Suprapubic skin (tissue), 4 donors: ENCODE data around the gene SDCBP2. TPM values are rescaled to one million over a fixed set of nuclear protein-coding genes. Genes with fewer than 3 reads are reported as not detected.

ENCODE experiments used
- DNase-seq, 2 donors: peaks; one replicate each; pipeline ENCODE4 v3.0.0-alpha.2; 2019; ENCODE audit warnings: low spot score in 2 of 2
- H3K27ac ChIP-seq: fragments of 200-600 bp; sonication (generic); one replicate; pipeline ENCODE4 v1.5.1; 2019
- H3K27me3 ChIP-seq: fragments of 200-600 bp; sonication (generic); one replicate; pipeline ENCODE4 v1.5.1; 2019
- H3K36me3 ChIP-seq: fragments of 200-600 bp; sonication (generic); one replicate; pipeline ENCODE4 v1.5.1; 2019
- H3K4me1 ChIP-seq: fragments of 200-600 bp; sonication (generic); one replicate; pipeline ENCODE4 v1.5.1; 2019
- H3K4me3 ChIP-seq: fragments of 200-600 bp; sonication (generic); one replicate; pipeline ENCODE4 v1.5.1; 2019; ENCODE audit warnings: mild to moderate bottlenecking
- H3K9me3 ChIP-seq: fragments of 200-600 bp; sonication (generic); one replicate; pipeline ENCODE4 v1.5.1; 2019
- CTCF ChIP-seq, 2 donors: fragments of 200-600 bp in 1 of 2; fragments of 450-650 bp in 1 of 2; sonication (generic) in 1 of 2; IDR thresholded peaks; one replicate each; pipeline ENCODE4 v1.5.1; 2016 to 2019; ENCODE audit warnings: antibody characterized with exemption in 2 of 2, mild to moderate bottlenecking in 1 of 2, moderate library complexity in 1 of 2
- EP300 ChIP-seq: sonication (generic); formaldehyde crosslinking; IDR thresholded peaks from one replicate; pipeline ENCODE4 v1.6.1; 2017; ENCODE audit warnings: antibody characterized with exemption
- POLR2A ChIP-seq, 2 donors: fragments of 450-650 bp; IDR thresholded peaks; one replicate each; pipeline ENCODE4 v1.6.1; 2017; ENCODE audit warnings: antibody characterized with exemption in 2 of 2, mild to moderate bottlenecking in 2 of 2, moderate library complexity in 2 of 2
- POLR2AphosphoS5 ChIP-seq, 3 donors: sonication (generic); formaldehyde crosslinking; IDR thresholded peaks; one replicate each; pipeline ENCODE4 v1.6.1; 2017; ENCODE audit warnings: antibody characterized with exemption in 3 of 3
- WGBS: methylation state at CpG from one replicate; pipeline ENCODE4 v1.1.5; 2018; 5-methylcytosine and 5-hydroxymethylcytosine counted together
- total RNA-seq, 4 donors: library from RNA; depleted of rRNA; stranded (reverse); fragments of >200 nt; gene quantifications; one replicate each; pipeline ENCODE4 v1.1.0, GENCODE V29; 2016

SDCBP2 gene
- total RNA-seq, 4 donors from 2014 or later, result 74.4 to 143 (median 115) TPM

GRCh38 chr20:1298888-1299511 lies 29.9 kb downstream of the SDCBP2 start:
- Histone ChIP-seq H3K27me3 (no peaks in the 10 kb centered on the region), H3K36me3 (no peaks in the 10 kb centered on the region), H3K4me3 (no peak overlapping the region), H3K9me3 (no peaks in the 10 kb centered on the region), H3K27ac (no peak overlapping the region), H3K4me1 (no peaks in the 10 kb centered on the region)
- DNase-seq, result no peak
- no peak for TF ChIP-seq POLR2A (IDR thresholded peaks at IDR 0.05)
- TF ChIP-seq CTCF (IDR thresholded peaks at IDR 0.05), result no peak
- no peak for TF ChIP-seq EP300
- no peak for TF ChIP-seq POLR2AphosphoS5 (IDR thresholded peaks at IDR 0.05)
- WGBS, result 91% methylated on average over 10 of the region's 10 CpGs

- 89% methylated on average over 5 of the region's 5 CpGs for WGBS
Measured at GRCh38 chr20:1298166-1298565, 30.8 kb downstream of the SDCBP2 start.

GRCh38 chr20:1297486-1297885 lies 31.5 kb downstream of the SDCBP2 start:
- no peak overlapping the region for H3K4me3 ChIP-seq
- H3K27me3 ChIP-seq, result no peaks in the 10 kb centered on the region
- TF ChIP-seq POLR2AphosphoS5 (IDR thresholded peaks at IDR 0.05), result no peak
- no peak for TF ChIP-seq EP300
- no peak for TF ChIP-seq POLR2A (IDR thresholded peaks at IDR 0.05)
- no peak for TF ChIP-seq CTCF (IDR thresholded peaks at IDR 0.05)
- no peak for DNase-seq
- no peak overlapping the region for H3K27ac ChIP-seq
- H3K4me1 ChIP-seq, result no peaks in the 10 kb centered on the region
- H3K9me3 ChIP-seq, result no peaks in the 10 kb centered on the region
- no peaks in the 10 kb centered on the region for H3K36me3 ChIP-seq
- WGBS, result 100% methylated on average over 2 of the region's 2 CpGs

More at GRCh38 chr20:1298166-1298565, 30.8 kb downstream of the SDCBP2 start:
- H3K27ac ChIP-seq, result no peak overlapping the region
- TF ChIP-seq POLR2A (IDR thresholded peaks at IDR 0.05), result no peak
- no peak for TF ChIP-seq EP300
- no peak for TF ChIP-seq CTCF (IDR thresholded peaks at IDR 0.05)
- no peak for TF ChIP-seq POLR2AphosphoS5 (IDR thresholded peaks at IDR 0.05)
- H3K4me1 ChIP-seq, result no peaks in the 10 kb centered on the region
- no peak overlapping the region for H3K4me3 ChIP-seq
- H3K9me3 ChIP-seq, result no peaks in the 10 kb centered on the region
- no peak for DNase-seq
- no peaks in the 10 kb centered on the region for H3K36me3 ChIP-seq
- H3K27me3 ChIP-seq, result no peaks in the 10 kb centered on the region

- no peaks in the 10 kb centered on the region for H3K27me3 ChIP-seq
- no peak overlapping the region for H3K4me3 ChIP-seq
- TF ChIP-seq CTCF (IDR thresholded peaks at IDR 0.05) (no peak), POLR2A (IDR thresholded peaks at IDR 0.05) (no peak), EP300 (no peak), POLR2AphosphoS5 (IDR thresholded peaks at IDR 0.05) (no peak)
- H3K9me3 ChIP-seq, result no peaks in the 10 kb centered on the region
- no peak for DNase-seq
- H3K27ac ChIP-seq, result no peak overlapping the region
- WGBS, result 93% methylated on average over 14 of the region's 14 CpGs
- H3K4me1 ChIP-seq, result no peaks in the 10 kb centered on the region
- H3K36me3 ChIP-seq, result no peaks in the 10 kb centered on the region
Measured at GRCh38 chr20:1296922-1297321, 32.0 kb downstream of the SDCBP2 start.

GRCh38 chr20:1296117-1296610 lies 32.8 kb downstream of the SDCBP2 start:
- Histone ChIP-seq H3K4me3 (no peak overlapping the region), H3K9me3 (no peaks in the 10 kb centered on the region), H3K27ac (no peak overlapping the region), H3K4me1 (peaks cover under 1% of the 10 kb centered on the region), H3K27me3 (no peaks in the 10 kb centered on the region), H3K36me3 (no peaks in the 10 kb centered on the region)
- no peak for DNase-seq
- TF ChIP-seq POLR2A (IDR thresholded peaks at IDR 0.05) (no peak), EP300 (no peak), POLR2AphosphoS5 (IDR thresholded peaks at IDR 0.05) (no peak), CTCF (IDR thresholded peaks at IDR 0.05) (no peak)
- 88% methylated on average over 6 of the region's 20 CpGs for WGBS
